HepG2 (cell line): Measurements from ENCODE around the gene SERPINE2. TPM values are rescaled to one million over a fixed set of nuclear protein-coding genes. Genes with fewer than 3 reads are reported as not detected.

Source experiments
- ATAC-seq: fragments of 200-7000 bp; cut with Tn5 transposase; 3 replicates; pipeline ENCODE4 v1.9.1; 2020; ENCODE audit warnings: mild to moderate bottlenecking, moderate library complexity
- BruUV-seq: library from RNA; stranded (reverse); fragments of 400-500 nt; replicated peaks from 2 replicates; lab custom pipeline; 2021; lab: Mats Ljungman, UMichigan
- CTCF ChIA-PET: fragments of 300-600 bp; formaldehyde crosslinking; extraction: SDS; loops from one replicate; lab custom pipeline; 2021; ENCODE audit warnings: low total read pairs, inconsistent platforms, low intra/inter-chr PET ratio; lab: Yijun Ruan, JAX
- POLR2A ChIA-PET: fragments of 350-600 bp; sonication (Branson Sonifier 250); formaldehyde crosslinking; loops from one replicate; lab custom pipeline; 2020; ENCODE audit warnings: antibody characterized with exemption, inconsistent platforms; lab: Yijun Ruan, JAX
- DNase-seq: peaks from one replicate; pipeline ENCODE4 v3.0.0-alpha.2; 2015; ENCODE audit warnings: low spot score
- FAIRE-seq: peaks from 3 replicates; lab custom pipeline; 2011; peaks lifted over from hg19 to GRCh38; lab: Jason Lieb, UNC
- H2AFZ ChIP-seq: one replicate; pipeline ENCODE4 v1.6.1; 2011; ENCODE audit warnings: low read length, inconsistent platforms
- H3K27ac ChIP-seq: fragments of 300-600 bp; 3 replicates; pipeline ENCODE4 v1.8.0; 2011; ENCODE audit warnings: mixed run types, mild to moderate bottlenecking, mixed read lengths, low read length, inconsistent platforms; ENCODE audit not compliant: insufficient read depth; ENCODE audit errors: extremely low read length
- H3K27me3 ChIP-seq, 2 experiments: fragments of 200-600 bp in 1 of 2; 2 replicates in 1 of 2; 3 replicates in 1 of 2; pipeline versions ENCODE4 v1.6.0 to v1.8.0; 2011; ENCODE audit warnings: low read length in 2 of 2, mild to moderate bottlenecking in 2 of 2, moderate library complexity in 2 of 2, inconsistent platforms in 1 of 2; ENCODE audit not compliant: insufficient read depth in 2 of 2, control insufficient read depth in 1 of 2
- H3K36me3 ChIP-seq, 2 experiments: fragments of 200-600 bp in 1 of 2; replicated peaks in 1 of 2; 2 replicates in 1 of 2; 3 replicates in 1 of 2; pipeline versions ENCODE4 v1.5.1 to v1.8.0; 2011; ENCODE audit warnings: low read length in 2 of 2, inconsistent platforms in 1 of 2; ENCODE audit not compliant: insufficient read depth in 2 of 2, control insufficient read depth in 1 of 2
- H3K4me1 ChIP-seq: 2 replicates; pipeline ENCODE4 v1.5.1; 2012; ENCODE audit warnings: low read length, inconsistent platforms; ENCODE audit not compliant: insufficient read depth
- H3K4me2 ChIP-seq: 2 replicates; pipeline ENCODE4 v1.6.0; 2011; ENCODE audit warnings: low read depth, low read length, inconsistent platforms
- H3K4me3 ChIP-seq, 3 experiments: fragments of 200-600 bp in 1 of 3; sonication (generic), shearing (Covaris generic) in 1 of 3; replicated peaks in 1 of 3; 2 replicates each; pipeline ENCODE4 v1.5.1; 2011 to 2016; ENCODE audit warnings: low read length in 3 of 3, inconsistent platforms in 2 of 3, low read depth in 2 of 3, mild to moderate bottlenecking in 2 of 3, control low read depth in 1 of 3, mixed read lengths in 1 of 3; ENCODE audit not compliant: insufficient read depth in 1 of 3
- H3K79me2 ChIP-seq: one replicate; pipeline ENCODE4 v1.6.1; 2011; ENCODE audit warnings: low read length, inconsistent platforms; ENCODE audit not compliant: insufficient read depth
- H3K9ac ChIP-seq: 2 replicates; pipeline ENCODE4 v1.6.0; 2011; ENCODE audit warnings: mild to moderate bottlenecking, low read depth, low read length, inconsistent platforms; ENCODE audit not compliant: insufficient read depth
- H3K9me3 ChIP-seq: 2 replicates; pipeline ENCODE4 v1.5.1; 2012; ENCODE audit warnings: mild to moderate bottlenecking, low read length
- H4K20me1 ChIP-seq: 2 replicates; pipeline ENCODE4 v1.6.0; 2011; ENCODE audit warnings: inconsistent platforms, mild to moderate bottlenecking, low read length, moderate library complexity; ENCODE audit not compliant: insufficient read depth
- ATF4 ChIP-seq, 2 experiments: fragments of 450-650 bp in 1 of 2; sonication (generic) in 1 of 2; formaldehyde crosslinking; IDR thresholded peaks; 2 replicates each; pipeline versions ENCODE4 v1.5.0 to v1.8.0; 2020 to 2022; ENCODE audit warnings: mild to moderate bottlenecking in 1 of 2, missing genetic modification reagents in 1 of 2
- ATM ChIP-seq: fragments of 450-650 bp; IDR thresholded peaks from 2 replicates; pipeline ENCODE4 v1.7.1; 2017; ENCODE audit warnings: mild to moderate bottlenecking, borderline replicate concordance
- BCLAF1 ChIP-seq: fragments of 450-650 bp; IDR thresholded peaks from 2 replicates; pipeline ENCODE4 v1.6.1; 2017; ENCODE audit warnings: mild to moderate bottlenecking
- CEBPB ChIP-seq: IDR thresholded peaks from 2 replicates; pipeline ENCODE4 v1.6.1; 2011; ENCODE audit warnings: low read depth, low read length, improper control_type of control experiment, borderline replicate concordance
- DPF2 ChIP-seq: sonication (generic); formaldehyde crosslinking; IDR thresholded peaks from 2 replicates; pipeline ENCODE4 v1.4.0; 2020; ENCODE audit warnings: mild to moderate bottlenecking, low read depth, missing genetic modification reagents, borderline replicate concordance
- GPBP1L1 ChIP-seq: sonication (generic); formaldehyde crosslinking; IDR thresholded peaks from 2 replicates; pipeline ENCODE4 v1.5.0; 2020; ENCODE audit warnings: mild to moderate bottlenecking, missing genetic modification reagents
- HNRNPLL ChIP-seq: fragments of 200-400 bp; formaldehyde crosslinking; IDR thresholded peaks from 2 replicates; pipeline ENCODE4 v1.6.1; 2017; ENCODE audit warnings: mild to moderate bottlenecking, low read depth, low read length; ENCODE audit not compliant: poor library complexity, severe bottlenecking
- KDM6A ChIP-seq: IDR thresholded peaks from 2 replicates; pipeline ENCODE4 v1.6.1; 2016; ENCODE audit warnings: low read depth
- MBNL3 ChIP-seq: fragments of 250-450 bp; sonication (Bioruptor Pico); conservative IDR thresholded peaks from 2 replicates; pipeline ENCODE4 v1.8.0; 2022; ENCODE audit warnings: mild to moderate bottlenecking, inconsistent platforms
- ONECUT2 ChIP-seq: sonication (generic); formaldehyde crosslinking; IDR thresholded peaks from 2 replicates; pipeline ENCODE4 v1.4.0; 2020; ENCODE audit warnings: missing genetic modification reagents
- TRIM22 ChIP-seq: fragments of 450-650 bp; IDR thresholded peaks from 2 replicates; pipeline ENCODE4 v1.6.1; 2017
- ZNF253 ChIP-seq: sonication (generic); formaldehyde crosslinking; IDR thresholded peaks from 2 replicates; pipeline ENCODE4 v1.8.0; 2022; ENCODE audit warnings: mild to moderate bottlenecking, missing genetic modification reagents, borderline replicate concordance
- ZNF34 ChIP-seq: sonication (generic); formaldehyde crosslinking; IDR thresholded peaks from 2 replicates; pipeline ENCODE4 v1.4.0; 2020; ENCODE audit warnings: mild to moderate bottlenecking, missing genetic modification reagents, borderline replicate concordance
- ZNF562 ChIP-seq: sonication (generic); formaldehyde crosslinking; IDR thresholded peaks from 2 replicates; pipeline ENCODE4 v1.8.0; 2022; ENCODE audit warnings: missing genetic modification reagents, borderline replicate concordance
- whole genome bisulfite sequencing: methylation state at CpG from one replicate; pipeline ENCODE4 v1.1.6; 2017; ENCODE audit warnings: low lambda C conversion rate; 5-methylcytosine and 5-hydroxymethylcytosine counted together
- in situ Hi-C: cut with HindIII; loops from 2 replicates; pipeline ENCODE4 v1.10.0; 2017; ENCODE audit warnings: low pct_unique_long_range_greater_than_20kb; ENCODE audit not compliant: extremely low pct_ligation_motif_present
- intact Hi-C: fragments of 100-400 bp; cut with micrococcal nuclease; formaldehyde crosslinking; loops from one replicate; pipeline ENCODE4 v1.10.0; 2022; ENCODE audit not compliant: unreplicated experiment
- polyA plus RNA-seq, 8 experiments: library from polyadenylated mRNA; depleted of rRNA in 3 of 8; stranded (reverse) in 7 of 8; unstranded in 1 of 8; fragments of >200 nt; fragmentation: Illumina TruSeq in 4 of 8; extraction: Trizol in 4 of 8; gene quantifications; 2 replicates each; pipeline versions ENCODE4 v1.2.1 to v1.2.3, GENCODE V29; 2011 to 2016; ENCODE audit warnings: low read depth in 4 of 8, missing spikeins in 1 of 8, mixed read lengths in 1 of 8; ENCODE audit not compliant: insufficient read depth in 1 of 8
- total RNA-seq, 5 experiments: library from RNA; depleted of rRNA; stranded (reverse); fragments of >200 nt; fragmentation: Illumina TruSeq; extraction: Trizol; gene quantifications; 2 replicates each; pipeline ENCODE4 v1.2.3, GENCODE V29; 2016; ENCODE audit warnings: low read depth in 1 of 5

SERPINE2 gene
- total and polyA plus RNA-seq, 2 of the 13 experiments (the other 11 are each of a cell fraction or from before 2014, with no cell fraction given), result 7.9 to 18.1 TPM

GRCh38 chr2:223978451-223978850 lies 60.6 kb downstream of the SERPINE2 start:
- BruUV-seq, result no TSS peak
- no peak for FAIRE-seq
- Histone ChIP-seq H3K4me3 (no peak overlapping the region), H3K9ac (no peak overlapping the region), H3K4me2 (no peak overlapping the region), H4K20me1 (no peaks in the 10 kb centered on the region), H3K79me2 (no peaks in the 10 kb centered on the region), H3K27ac (no peak overlapping the region), H3K4me1 (peaks cover 9% of the 10 kb centered on the region), H3K36me3 (no peaks in the 10 kb centered on the region), H2AFZ (no peak overlapping the region), H3K9me3 (no peaks in the 10 kb centered on the region), H3K27me3 (no peaks in the 10 kb centered on the region)
- no peak for ATAC-seq
- TF ChIP-seq DPF2 (CRISPR knock-in tag) (no peak), ZNF253 (CRISPR knock-in tag) (no peak), MBNL3 (CRISPR knock-in tag) (no peak), ATF4 (CRISPR knock-in tag; IDR thresholded peaks at IDR 0.05) (peak in 1 of 2 experiments; percentile 36; a peak in 1 of 4 replicates), KDM6A (no peak), ZNF34 (no peak), ATM (no peak), ZNF562 (CRISPR knock-in tag) (no peak), CEBPB (peak; percentile 52; the same call in 1 of the 2 replicates), ONECUT2 (no peak), HNRNPLL (no peak), TRIM22 (no peak), BCLAF1 (no peak), GPBP1L1 (no peak)
- ChIA-PET CTCF (no interaction called here), POLR2A (no interaction called here)
- in situ Hi-C loops (no loop called here), intact Hi-C loops (no loop called here)
- DNase-seq, result no peak
- WGBS, result 89% methylated on average over 4 of the region's 4 CpGs
